Endodermal cell (in vitro differentiated cells): ENCODE data around the gene PIK3IP1. TPM values are rescaled to one million over a fixed set of nuclear protein-coding genes. Genes with fewer than 3 reads are reported as not detected.

Source experiments
- DNase-seq: peaks from one replicate; pipeline ENCODE4 v3.0.0-alpha.2; 2017
- H3K27ac ChIP-seq: 2 replicates; pipeline ENCODE4 v1.5.1; 2013; ENCODE audit warnings: mild to moderate bottlenecking, low read depth, low read length, moderate library complexity
- H3K27me3 ChIP-seq: 2 replicates; pipeline ENCODE4 v1.6.1; 2013; ENCODE audit warnings: mild to moderate bottlenecking, low read length, moderate library complexity; ENCODE audit not compliant: insufficient read depth, control insufficient read depth, poor library complexity, severe bottlenecking
- H3K36me3 ChIP-seq: 2 replicates; pipeline ENCODE4 v1.7.0; 2013; ENCODE audit warnings: mild to moderate bottlenecking, low read length, moderate library complexity; ENCODE audit not compliant: control insufficient read depth, insufficient read depth
- H3K4me1 ChIP-seq: one replicate; pipeline ENCODE4 v1.7.0; 2013; ENCODE audit warnings: low read length; ENCODE audit not compliant: control insufficient read depth, insufficient read depth
- H3K4me3 ChIP-seq: 2 replicates; pipeline ENCODE4 v1.5.1; 2013; ENCODE audit warnings: mild to moderate bottlenecking, low read length, moderate library complexity
- H3K9ac ChIP-seq: 2 replicates; pipeline ENCODE4 v1.6.1; 2013; ENCODE audit warnings: mild to moderate bottlenecking, low read length, moderate library complexity; ENCODE audit not compliant: poor library complexity, severe bottlenecking; ENCODE audit errors: extremely low read depth
- H3K9me3 ChIP-seq: 2 replicates; pipeline ENCODE4 v1.6.1; 2013; ENCODE audit warnings: mild to moderate bottlenecking, low read length, moderate library complexity; ENCODE audit not compliant: control insufficient read depth
- H3K27ac Mint-ChIP-seq: 2 replicates; pipeline ENCODE4 v1.8.0; 2020; ENCODE audit warnings: mixed read lengths
- H3K27me3 Mint-ChIP-seq: 2 replicates; pipeline ENCODE4 v1.8.0; 2021; ENCODE audit warnings: mild to moderate bottlenecking, mixed read lengths; ENCODE audit not compliant: insufficient read depth
- H3K36me3 Mint-ChIP-seq: 2 replicates; pipeline ENCODE4 v1.8.0; 2020; ENCODE audit warnings: low read depth, mixed read lengths
- H3K4me1 Mint-ChIP-seq: 2 replicates; pipeline ENCODE4 v1.8.0; 2020; ENCODE audit warnings: mixed read lengths
- H3K4me3 Mint-ChIP-seq: 2 replicates; pipeline ENCODE4 v1.8.0; 2020; ENCODE audit warnings: mild to moderate bottlenecking, moderate library complexity, mixed read lengths
- H3K9me3 Mint-ChIP-seq: 2 replicates; pipeline ENCODE4 v1.8.0; 2020; ENCODE audit warnings: mild to moderate bottlenecking, mixed read lengths
- CTCF ChIP-seq: fragments of 200-600 bp; sonication (generic); conservative IDR thresholded peaks from 2 replicates; pipeline ENCODE4 v1.5.0; 2021; ENCODE audit warnings: antibody characterized with exemption, mild to moderate bottlenecking
- WGBS, 2 experiments: methylation state at CpG; one replicate each; pipeline versions ENCODE4 v1.1.5 to v1.1.7; 2013; ENCODE audit warnings: missing lambda C conversion rate in 2 of 2, mixed read lengths in 1 of 2; ENCODE audit not compliant: insufficient coverage in 1 of 2, insufficient read length in 1 of 2; 5-methylcytosine and 5-hydroxymethylcytosine counted together
- total RNA-seq, 2 donors: library from RNA; stranded (reverse); fragmentation: NEBNext Ultra II Directional in 1 of 2; extraction: Animal tissue kit (Norgen Biotek cat#: 25700) in 1 of 2; gene quantifications; 2 replicates in 1 of 2; 3 replicates in 1 of 2; pipeline ENCODE4 v1.2.1, GENCODE V29; 2021

The PIK3IP1 gene
- total RNA-seq, 2 donors from 2014 or later, result 2.0 to 3.5 TPM

GRCh38 chr22:31278151-31278621, 14.1 kb downstream of the PIK3IP1 start:
- peaks cover 34% of the 10 kb centered on the region for H3K36me3 ChIP-seq
- no peaks in the 10 kb centered on the region for H3K27me3 ChIP-seq
- DNase-seq, result no peak
- no peak overlapping the region for H3K4me3 Mint-ChIP-seq
- no peak overlapping the region for H3K4me3 ChIP-seq
- 89 to 94% methylated on average over 4 to 9 of the region's 9 CpGs for WGBS, 2 experiments
- H3K4me1 ChIP-seq, result no peaks in the 10 kb centered on the region
- H3K9ac ChIP-seq, result no peak overlapping the region
- TF ChIP-seq CTCF, result no peak
- H3K36me3 Mint-ChIP-seq, result peaks cover 44% of the 10 kb centered on the region
- H3K9me3 ChIP-seq, result no peaks in the 10 kb centered on the region
- H3K27ac ChIP-seq, result no peak overlapping the region
- H3K4me1 Mint-ChIP-seq, result peaks cover 2% of the 10 kb centered on the region
- no peaks in the 10 kb centered on the region for H3K9me3 Mint-ChIP-seq
- H3K27me3 Mint-ChIP-seq, result no peaks in the 10 kb centered on the region
- H3K27ac Mint-ChIP-seq, result peak overlapping the region; percentile 55

GRCh38 chr22:31277741-31278140, 14.5 kb downstream of the PIK3IP1 start:
- no peaks in the 10 kb centered on the region for H3K9me3 Mint-ChIP-seq
- Histone ChIP-seq H3K36me3 (peaks cover 37% of the 10 kb centered on the region), H3K9ac (no peak overlapping the region), H3K4me1 (no peaks in the 10 kb centered on the region), H3K4me3 (no peak overlapping the region), H3K27ac (no peak overlapping the region), H3K27me3 (no peaks in the 10 kb centered on the region), H3K9me3 (no peaks in the 10 kb centered on the region)
- no peak for TF ChIP-seq CTCF
- 90 to 98% methylated on average over 3 to 5 of the region's 5 CpGs for WGBS, 2 experiments
- no peak overlapping the region for H3K4me3 Mint-ChIP-seq
- no peaks in the 10 kb centered on the region for H3K4me1 Mint-ChIP-seq
- peaks cover 48% of the 10 kb centered on the region for H3K36me3 Mint-ChIP-seq
- DNase-seq, result no peak
- H3K27ac Mint-ChIP-seq, result no peak overlapping the region
- H3K27me3 Mint-ChIP-seq, result no peaks in the 10 kb centered on the region

DNA sequence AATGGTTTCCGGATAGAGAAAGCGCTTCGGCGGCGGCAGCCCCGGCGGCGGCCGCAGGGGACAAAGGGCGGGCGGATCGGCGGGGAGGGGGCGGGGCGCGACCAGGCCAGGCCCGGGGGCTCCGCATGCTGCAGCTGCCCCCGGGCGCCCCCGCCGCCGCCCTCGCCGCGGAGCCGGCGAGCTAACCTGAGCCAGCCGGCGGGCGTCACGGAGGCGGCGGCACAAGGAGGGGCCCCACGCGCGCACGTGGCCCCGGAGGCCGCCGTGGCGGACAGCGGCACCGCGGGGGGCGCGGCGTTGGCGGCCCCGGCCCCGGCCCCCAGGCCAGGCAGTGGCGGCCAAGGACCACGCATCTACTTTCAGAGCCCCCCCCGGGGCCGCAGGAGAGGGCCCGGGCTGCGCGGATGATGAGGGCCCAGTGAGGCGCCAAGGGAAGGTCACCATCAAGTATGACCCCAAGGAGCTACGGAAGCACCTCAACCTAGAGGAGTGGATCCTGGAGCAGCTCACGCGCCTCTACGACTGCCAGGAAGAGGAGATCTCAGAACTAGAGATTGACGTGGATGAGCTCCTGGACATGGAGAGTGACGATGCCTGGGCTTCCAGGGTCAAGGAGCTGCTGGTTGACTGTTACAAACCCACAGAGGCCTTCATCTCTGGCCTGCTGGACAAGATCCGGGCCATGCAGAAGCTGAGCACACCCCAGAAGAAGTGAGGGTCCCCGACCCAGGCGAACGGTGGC, 15.7 kb downstream of the PIK3IP1 start:
- peaks cover 45% of the 10 kb centered on the region for H3K36me3 ChIP-seq
- no peak for TF ChIP-seq CTCF
- H3K27me3 ChIP-seq, result no peaks in the 10 kb centered on the region
- H3K9ac ChIP-seq, result no peak overlapping the region
- H3K4me3 ChIP-seq, result no peak overlapping the region
- Mint-ChIP-seq H3K27ac (no peak overlapping the region), H3K4me1 (peaks cover 1% of the 10 kb centered on the region), H3K4me3 (no peak overlapping the region), H3K27me3 (no peaks in the 10 kb centered on the region), H3K36me3 (peaks cover 53% of the 10 kb centered on the region), H3K9me3 (no peaks in the 10 kb centered on the region)
- H3K27ac ChIP-seq, result no peak overlapping the region
- DNase-seq, result no peak
- no peaks in the 10 kb centered on the region for H3K9me3 ChIP-seq
- H3K4me1 ChIP-seq, result no peaks in the 10 kb centered on the region
- WGBS, 2 experiments, result 96 to 97% methylated on average over 14 to 62 of the region's 69 CpGs
